Fibroblast of lung (primary cell): Measurements from ENCODE around the gene SLC38A3. TPM values are rescaled to one million over a fixed set of nuclear protein-coding genes. Genes with fewer than 3 reads are reported as not detected.

Experiments
- DNase-seq, 2 donors: peaks; one replicate each; pipeline versions ENCODE4 v3.0.0 to v3.0.0-alpha.2; 2010; ENCODE audit warnings: low read depth in 2 of 2
- H2AFZ ChIP-seq: 2 replicates; pipeline ENCODE4 v1.5.1; 2012; ENCODE audit warnings: low read length, control low read depth, inconsistent platforms
- H3K27ac ChIP-seq: 2 replicates; pipeline ENCODE4 v1.5.1; 2011; ENCODE audit warnings: low read length, control low read depth; ENCODE audit not compliant: insufficient read depth
- H3K27me3 ChIP-seq: 2 replicates; pipeline ENCODE4 v1.5.1; 2011; ENCODE audit warnings: mild to moderate bottlenecking, low read length; ENCODE audit not compliant: control insufficient read depth, insufficient read depth
- H3K36me3 ChIP-seq: 2 replicates; pipeline ENCODE4 v1.5.1; 2011; ENCODE audit warnings: low read length; ENCODE audit not compliant: control insufficient read depth, insufficient read depth
- H3K4me1 ChIP-seq: 2 replicates; pipeline ENCODE4 v1.5.1; 2011; ENCODE audit warnings: low read length; ENCODE audit not compliant: control insufficient read depth, insufficient read depth; ENCODE audit errors: extremely low read depth
- H3K4me2 ChIP-seq: 2 replicates; pipeline ENCODE4 v1.5.1; 2011; ENCODE audit warnings: low read length, control low read depth; ENCODE audit not compliant: insufficient read depth; ENCODE audit errors: extremely low read depth
- H3K4me3 ChIP-seq, 4 experiments: fragments of 200-600 bp in 1 of 4; sonication (generic) in 1 of 4; replicated peaks in 1 of 4; 2 replicates each; pipeline ENCODE4 v1.5.1; 2011 to 2016; ENCODE audit warnings: low read length in 4 of 4, low read depth in 3 of 4, mild to moderate bottlenecking in 3 of 4, control low read depth in 2 of 4, inconsistent platforms in 1 of 4, mixed read lengths in 1 of 4; ENCODE audit not compliant: insufficient read depth in 1 of 4; ENCODE audit errors: control extremely low read depth in 1 of 4
- H3K79me2 ChIP-seq: 2 replicates; pipeline ENCODE4 v1.5.1; 2012; ENCODE audit warnings: mild to moderate bottlenecking, low read length, inconsistent platforms; ENCODE audit not compliant: control insufficient read depth, insufficient read depth
- H3K9ac ChIP-seq: 2 replicates; pipeline ENCODE4 v1.5.1; 2011; ENCODE audit warnings: mild to moderate bottlenecking, low read length, control low read depth; ENCODE audit not compliant: insufficient read depth
- H3K9me3 ChIP-seq: 2 replicates; pipeline ENCODE4 v1.5.1; 2012; ENCODE audit warnings: low read depth, low read length; ENCODE audit not compliant: control insufficient read depth, insufficient read depth
- H4K20me1 ChIP-seq: 2 replicates; pipeline ENCODE4 v1.5.1; 2011; ENCODE audit warnings: low read length; ENCODE audit not compliant: control insufficient read depth, insufficient read depth; ENCODE audit errors: extremely low read depth
- CTCF ChIP-seq, 2 donors: IDR thresholded peaks in 1 of 2; conservative IDR thresholded peaks in 1 of 2; 1 replicate in 1 of 2; 2 replicates in 1 of 2; pipeline ENCODE4 v1.5.1; 2011 to 2012; ENCODE audit warnings: low read length in 2 of 2, control low read depth in 1 of 2, inconsistent platforms in 1 of 2, low read depth in 1 of 2, mild to moderate bottlenecking in 1 of 2
- EZH2 ChIP-seq: IDR thresholded peaks from 2 replicates; pipeline ENCODE4 v1.5.1; 2012; ENCODE audit warnings: low read length, control low read depth, mild to moderate bottlenecking; ENCODE audit errors: missing control alignments
- polyA plus RNA-seq, 2 donors: library from polyadenylated mRNA; depleted of rRNA in 1 of 2; stranded (reverse) in 1 of 2; unstranded in 1 of 2; fragments of >200 nt; gene quantifications; 2 replicates each; pipeline ENCODE4 v1.2.1, GENCODE V29; 2011 to 2012; ENCODE audit warnings: missing spikeins in 1 of 2
- total RNA-seq: library from RNA; depleted of rRNA; stranded (reverse); fragments of >200 nt; gene quantifications from 2 replicates; pipeline ENCODE4 v1.2.1, GENCODE V29; 2014

The SLC38A3 gene
- total and polyA plus RNA-seq, 2 donors (not counting 1 experiment from before 2014, with no cell fraction given) = 0.02 TPM; not detected in 1

DNA sequence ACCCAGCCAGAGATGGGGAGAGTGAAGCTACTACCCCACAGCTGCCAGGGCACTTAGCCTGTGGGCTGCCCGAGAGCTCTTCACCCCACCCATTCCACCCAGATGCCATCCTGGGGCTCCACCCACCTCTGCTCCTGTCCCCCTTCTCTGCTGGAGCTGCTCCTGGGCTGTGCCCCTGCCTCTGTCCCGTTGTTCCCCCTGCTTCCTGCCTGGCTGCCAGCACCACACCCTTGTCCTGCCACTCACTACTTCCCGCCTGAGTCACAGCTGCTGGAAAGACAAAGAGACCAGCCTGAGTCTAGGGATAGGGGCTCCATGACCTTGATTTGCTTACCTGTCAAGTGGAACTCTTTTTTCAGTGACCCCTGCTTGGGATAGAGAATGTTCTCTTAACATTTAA lies 43.3 kb downstream of the SLC38A3 start:
- H3K9ac ChIP-seq = no peak overlapping the region
- H2AFZ ChIP-seq = no peak overlapping the region
- H3K4me3 ChIP-seq = no peak overlapping the region
- H3K4me1 ChIP-seq = peaks cover 51% of the 10 kb centered on the region
- H4K20me1 ChIP-seq = peaks cover 2% of the 10 kb centered on the region
- H3K27ac ChIP-seq = peak overlapping the region; percentile 34
- TF ChIP-seq CTCF (conservative IDR thresholded peaks at IDR 0.05 in 1 of 2, IDR thresholded peaks at IDR 0.05 in 1 of 2; ENCODE audit: low read depth in 1 of 2, low read length in 2 of 2) (no peak), EZH2 (no peak)
- peak in 1 of 2 donors; percentile 39 for DNase-seq
- H3K9me3 ChIP-seq = no peaks in the 10 kb centered on the region
- peaks cover 92% of the 10 kb centered on the region for H3K79me2 ChIP-seq
- H3K36me3 ChIP-seq = peaks cover 14% of the 10 kb centered on the region
- H3K4me2 ChIP-seq = no peak overlapping the region
- H3K27me3 ChIP-seq = no peaks in the 10 kb centered on the region

DNA sequence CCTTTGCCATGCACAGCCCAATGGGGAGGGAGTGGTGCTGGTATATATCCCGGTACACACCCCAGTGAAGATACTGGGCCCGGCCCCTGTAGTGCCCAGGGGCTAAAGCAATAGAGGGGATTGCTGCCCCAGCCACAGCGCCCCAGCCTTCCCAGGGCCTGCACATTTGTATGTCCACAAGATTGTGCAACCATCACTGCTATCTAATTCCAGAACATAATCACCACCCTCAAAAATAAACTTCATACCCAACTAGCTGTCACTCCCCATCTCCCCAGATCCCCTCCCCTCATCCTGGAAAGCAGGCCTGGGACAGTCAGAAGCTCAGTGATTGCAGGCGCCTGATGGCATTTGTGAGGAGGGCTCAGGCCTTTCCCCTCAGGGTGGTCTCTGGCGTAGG lies 44.4 kb downstream of the SLC38A3 start:
- Histone ChIP-seq H3K4me2 (peak overlapping the region; percentile 23), H3K79me2 (peaks cover 86% of the 10 kb centered on the region), H3K27me3 (no peaks in the 10 kb centered on the region), H4K20me1 (peaks cover 2% of the 10 kb centered on the region), H3K4me3 (no peak overlapping the region), H3K9ac (no peak overlapping the region), H3K4me1 (peaks cover 48% of the 10 kb centered on the region), H3K9me3 (no peaks in the 10 kb centered on the region), H3K36me3 (peaks cover 16% of the 10 kb centered on the region), H3K27ac (no peak overlapping the region), H2AFZ (no peak overlapping the region)
- no peak for DNase-seq
- TF ChIP-seq EZH2 (no peak), CTCF (conservative IDR thresholded peaks at IDR 0.05 in 1 of 2, IDR thresholded peaks at IDR 0.05 in 1 of 2; ENCODE audit: low read depth in 1 of 2, low read length in 2 of 2) (no peak)

DNA sequence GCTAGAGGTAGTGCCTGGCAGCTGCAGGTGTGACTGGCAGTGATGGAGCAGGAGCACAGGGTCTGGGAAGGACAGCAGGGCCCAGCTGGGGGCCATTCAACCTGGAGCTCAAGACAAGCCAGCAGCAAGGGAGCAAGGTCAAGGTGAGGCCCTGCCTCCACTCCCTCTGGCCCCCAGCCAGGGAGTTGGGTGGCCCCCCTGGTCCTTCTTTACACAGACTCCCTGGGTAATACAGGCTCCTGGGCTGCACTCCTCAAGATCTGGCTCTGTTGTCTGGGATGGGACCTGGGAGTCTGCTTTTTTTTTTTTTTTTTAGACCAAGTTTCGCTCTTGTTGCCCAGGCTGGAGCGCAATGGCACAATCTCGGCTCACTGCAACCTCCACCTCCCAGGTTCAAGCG lies 45.4 kb downstream of the SLC38A3 start:
- H3K36me3 ChIP-seq = peaks cover 21% of the 10 kb centered on the region
- TF ChIP-seq CTCF (conservative IDR thresholded peaks at IDR 0.05 in 1 of 2, IDR thresholded peaks at IDR 0.05 in 1 of 2; ENCODE audit: low read depth in 1 of 2, low read length in 2 of 2) (no peak), EZH2 (no peak)

More for the DNA sequence above, 45.4 kb downstream of the SLC38A3 start:
- no peak overlapping the region for H3K4me3 ChIP-seq
- peaks cover 80% of the 10 kb centered on the region for H3K79me2 ChIP-seq
- no peak overlapping the region for H3K4me2 ChIP-seq
- no peak overlapping the region for H3K27ac ChIP-seq
- H4K20me1 ChIP-seq = peaks cover 2% of the 10 kb centered on the region
- H3K4me1 ChIP-seq = peaks cover 49% of the 10 kb centered on the region
- H3K27me3 ChIP-seq = no peaks in the 10 kb centered on the region
- H3K9me3 ChIP-seq = no peaks in the 10 kb centered on the region
- DNase-seq = no peak
- H2AFZ ChIP-seq = no peak overlapping the region
- H3K9ac ChIP-seq = no peak overlapping the region
